ENCODE measurements around the gene DNAJB1.
A peak's percentile ranks its signal among the peaks of the same experiment; 100 is the strongest.
"Not testable (repeated sequence)": the region's sequence is repeated elsewhere in the genome, so short reads cannot be mapped to it uniquely, and the experiment has no call there.

The DNAJB1 gene

GRCh38 chr19:14511229-14511593 lies 7.0 kb downstream of the DNAJB1 start:
- H3K27me3 ChIP-seq (ENCODE audit: control insufficient read depth in 2 of 2, insufficient read depth in 2 of 2, low read length in 2 of 2) = no peaks in the 10 kb centered on the region
- H3K9ac ChIP-seq (ENCODE audit: low read depth in 1 of 2, low read length in 2 of 2) = no peak overlapping the region
- H3K9me3 ChIP-seq (ENCODE audit: control insufficient read depth in 2 of 2, low read length in 2 of 2) = no peaks in the 10 kb centered on the region
- H3K27ac ChIP-seq (ENCODE audit: low read depth in 2 of 2, low read length in 2 of 2) = peak overlapping the region in 1 of 2 donors; percentile 49
- H3K4me1 ChIP-seq (ENCODE audit: control insufficient read depth in 2 of 2, insufficient read depth in 2 of 2, low read length in 2 of 2) = peaks cover 16 to 27% of the 10 kb centered on the region in 2 donors
- no peak overlapping the region for H3K4me3 ChIP-seq (ENCODE audit: low read length in 2 of 2)
- peaks cover 20 to 26% of the 10 kb centered on the region in 2 donors for H3K36me3 ChIP-seq (ENCODE audit: control insufficient read depth in 2 of 2, insufficient read depth in 2 of 2, low read length in 2 of 2)

GRCh38 chr19:14510311-14511228 lies 7.6 kb downstream of the DNAJB1 start:
- H3K4me3 ChIP-seq (ENCODE audit: low read length in 2 of 2) = peak overlapping the region in 1 of 2 donors; percentile 22
- no peaks in the 10 kb centered on the region for H3K27me3 ChIP-seq (ENCODE audit: control insufficient read depth in 2 of 2, insufficient read depth in 2 of 2, low read length in 2 of 2)
- H3K9me3 ChIP-seq (ENCODE audit: control insufficient read depth in 2 of 2, low read length in 2 of 2) = no peaks in the 10 kb centered on the region
- H3K4me1 ChIP-seq (ENCODE audit: control insufficient read depth in 2 of 2, insufficient read depth in 2 of 2, low read length in 2 of 2) = peaks cover 18 to 27% of the 10 kb centered on the region in 2 donors
- H3K9ac ChIP-seq (ENCODE audit: low read depth in 1 of 2, low read length in 2 of 2) = no peak overlapping the region
- H3K36me3 ChIP-seq (ENCODE audit: control insufficient read depth in 2 of 2, insufficient read depth in 2 of 2, low read length in 2 of 2) = peaks cover 14 to 20% of the 10 kb centered on the region in 2 donors
- H3K27ac ChIP-seq (ENCODE audit: low read depth in 2 of 2, low read length in 2 of 2) = peak overlapping the region in 1 of 2 donors; percentile 49

GRCh38 chr19:14507704-14508542 lies 10.3 kb downstream of the DNAJB1 start:
- Histone ChIP-seq H3K9me3 (ENCODE audit: control insufficient read depth in 2 of 2, low read length in 2 of 2) (no peaks in the 10 kb centered on the region), H3K4me3 (ENCODE audit: low read length in 2 of 2) (no peak overlapping the region), H3K4me1 (ENCODE audit: control insufficient read depth in 2 of 2, insufficient read depth in 2 of 2, low read length in 2 of 2) (peaks cover 18 to 29% of the 10 kb centered on the region in 2 donors), H3K27ac (ENCODE audit: low read depth in 2 of 2, low read length in 2 of 2) (no peak overlapping the region), H3K27me3 (ENCODE audit: control insufficient read depth in 2 of 2, insufficient read depth in 2 of 2, low read length in 2 of 2) (no peaks in the 10 kb centered on the region), H3K36me3 (ENCODE audit: control insufficient read depth in 2 of 2, insufficient read depth in 2 of 2, low read length in 2 of 2) (no peaks in the 10 kb centered on the region), H3K9ac (ENCODE audit: low read depth in 1 of 2, low read length in 2 of 2) (no peak overlapping the region)

GRCh38 chr19:14505488-14506239 lies 12.5 kb downstream of the DNAJB1 start:
- no peaks in the 10 kb centered on the region for H3K27me3 ChIP-seq (ENCODE audit: control insufficient read depth in 2 of 2, insufficient read depth in 2 of 2, low read length in 2 of 2)
- no peaks in the 10 kb centered on the region for H3K36me3 ChIP-seq (ENCODE audit: control insufficient read depth in 2 of 2, insufficient read depth in 2 of 2, low read length in 2 of 2)
- H3K4me3 ChIP-seq (ENCODE audit: low read length in 2 of 2) = peak overlapping the region in 1 of 2 donors; percentile 13
- peak overlapping the region; percentile 87 to 92 for H3K27ac ChIP-seq (ENCODE audit: low read depth in 2 of 2, low read length in 2 of 2)
- peak overlapping the region; percentile 57 to 60 for H3K9ac ChIP-seq (ENCODE audit: low read depth in 1 of 2, low read length in 2 of 2)
- H3K4me1 ChIP-seq (ENCODE audit: control insufficient read depth in 2 of 2, insufficient read depth in 2 of 2, low read length in 2 of 2) = peaks cover 17 to 26% of the 10 kb centered on the region in 2 donors
- no peaks in the 10 kb centered on the region for H3K9me3 ChIP-seq (ENCODE audit: control insufficient read depth in 2 of 2, low read length in 2 of 2)

- Histone ChIP-seq H3K27ac (ENCODE audit: low read depth in 2 of 2, low read length in 2 of 2) (peak overlapping the region in 1 of 2 donors; percentile 92), H3K4me1 (ENCODE audit: control insufficient read depth in 2 of 2, insufficient read depth in 2 of 2, low read length in 2 of 2) (peaks cover 16 to 26% of the 10 kb centered on the region in 2 donors)
- H3K36me3 ChIP-seq (ENCODE audit: control insufficient read depth in 2 of 2, insufficient read depth in 2 of 2, low read length in 2 of 2); H3K9me3 ChIP-seq (ENCODE audit: control insufficient read depth in 2 of 2, low read length in 2 of 2); H3K9ac ChIP-seq (ENCODE audit: low read depth in 1 of 2, low read length in 2 of 2); H3K27me3 ChIP-seq (ENCODE audit: control insufficient read depth in 2 of 2, insufficient read depth in 2 of 2, low read length in 2 of 2); H3K4me3 ChIP-seq (ENCODE audit: low read length in 2 of 2): not testable (repeated sequence)
These were observed 13.6 kb downstream of the DNAJB1 start for GRCh38 chr19:14504575-14504974.

GRCh38 chr19:14503285-14503684 lies 14.9 kb downstream of the DNAJB1 start:
- Histone ChIP-seq H3K27ac (ENCODE audit: low read depth in 2 of 2, low read length in 2 of 2) (no peak overlapping the region), H3K9me3 (ENCODE audit: control insufficient read depth in 2 of 2, low read length in 2 of 2) (no peaks in the 10 kb centered on the region), H3K4me3 (ENCODE audit: low read length in 2 of 2) (no peak overlapping the region), H3K4me1 (ENCODE audit: control insufficient read depth in 2 of 2, insufficient read depth in 2 of 2, low read length in 2 of 2) (peaks cover 16 to 26% of the 10 kb centered on the region in 2 donors), H3K9ac (ENCODE audit: low read depth in 1 of 2, low read length in 2 of 2) (no peak overlapping the region), H3K27me3 (ENCODE audit: control insufficient read depth in 2 of 2, insufficient read depth in 2 of 2, low read length in 2 of 2) (no peaks in the 10 kb centered on the region), H3K36me3 (ENCODE audit: control insufficient read depth in 2 of 2, insufficient read depth in 2 of 2, low read length in 2 of 2) (no peaks in the 10 kb centered on the region)

GRCh38 chr19:14502334-14503092 lies 15.7 kb downstream of the DNAJB1 start:
- Histone ChIP-seq H3K9ac (ENCODE audit: low read depth in 1 of 2, low read length in 2 of 2) (no peak overlapping the region), H3K36me3 (ENCODE audit: control insufficient read depth in 2 of 2, insufficient read depth in 2 of 2, low read length in 2 of 2) (no peaks in the 10 kb centered on the region), H3K9me3 (ENCODE audit: control insufficient read depth in 2 of 2, low read length in 2 of 2) (no peaks in the 10 kb centered on the region), H3K27me3 (ENCODE audit: control insufficient read depth in 2 of 2, insufficient read depth in 2 of 2, low read length in 2 of 2) (no peaks in the 10 kb centered on the region), H3K27ac (ENCODE audit: low read depth in 2 of 2, low read length in 2 of 2) (no peak overlapping the region), H3K4me3 (ENCODE audit: low read length in 2 of 2) (no peak overlapping the region), H3K4me1 (ENCODE audit: control insufficient read depth in 2 of 2, insufficient read depth in 2 of 2, low read length in 2 of 2) (peaks cover 24 to 33% of the 10 kb centered on the region in 2 donors)

GRCh38 chr19:14497228-14497921 lies 20.8 kb downstream of the DNAJB1 start:
- H3K9ac ChIP-seq (ENCODE audit: low read depth in 1 of 2, low read length in 2 of 2) = peak overlapping the region; percentile 48 to 73
- H3K4me3 ChIP-seq (ENCODE audit: low read length in 2 of 2) = peak overlapping the region; percentile 46 to 67
- peak overlapping the region; percentile 71 to 93 for H3K27ac ChIP-seq (ENCODE audit: low read depth in 2 of 2, low read length in 2 of 2)

GRCh38 chr19:14496834-14497227 lies 21.4 kb downstream of the DNAJB1 start:
- no peaks in the 10 kb centered on the region for H3K27me3 ChIP-seq (ENCODE audit: control insufficient read depth in 2 of 2, insufficient read depth in 2 of 2, low read length in 2 of 2)
- peak overlapping the region; percentile 49 to 67 for H3K4me3 ChIP-seq (ENCODE audit: low read length in 2 of 2)
- H3K27ac ChIP-seq (ENCODE audit: low read depth in 2 of 2, low read length in 2 of 2) = peak overlapping the region; percentile 71 to 93
- peaks cover 34 to 40% of the 10 kb centered on the region in 2 donors for H3K4me1 ChIP-seq (ENCODE audit: control insufficient read depth in 2 of 2, insufficient read depth in 2 of 2, low read length in 2 of 2)
- peaks cover 5% of the 10 kb centered on the region in 2 donors for H3K36me3 ChIP-seq (ENCODE audit: control insufficient read depth in 2 of 2, insufficient read depth in 2 of 2, low read length in 2 of 2)
- H3K9ac ChIP-seq (ENCODE audit: low read depth in 1 of 2, low read length in 2 of 2) = peak overlapping the region; percentile 48 to 73
- H3K9me3 ChIP-seq (ENCODE audit: control insufficient read depth in 2 of 2, low read length in 2 of 2) = no peaks in the 10 kb centered on the region

More at GRCh38 chr19:14497228-14497921, 20.8 kb downstream of the DNAJB1 start:
- Histone ChIP-seq H3K9me3 (ENCODE audit: control insufficient read depth in 2 of 2, low read length in 2 of 2) (no peaks in the 10 kb centered on the region), H3K36me3 (ENCODE audit: control insufficient read depth in 2 of 2, insufficient read depth in 2 of 2, low read length in 2 of 2) (peaks cover 5% of the 10 kb centered on the region in 2 donors), H3K27me3 (ENCODE audit: control insufficient read depth in 2 of 2, insufficient read depth in 2 of 2, low read length in 2 of 2) (no peaks in the 10 kb centered on the region), H3K4me1 (ENCODE audit: control insufficient read depth in 2 of 2, insufficient read depth in 2 of 2, low read length in 2 of 2) (peaks cover 34 to 39% of the 10 kb centered on the region in 2 donors)

Data from mucosa of rectum (tissue), 2 donors.